ENCODE data around the gene RAB21.

Gene RAB21

GRCh38 chr12:71771069-71771468, 16.4 kb downstream of the RAB21 start:
- Histone ChIP-seq H3K9ac (ENCODE audit: low read length) (no peak overlapping the region), H3K4me1 (ENCODE audit: control insufficient read depth, low read depth, low read length) (no peaks in the 10 kb centered on the region), H2BK120ac (ENCODE audit: low read depth, low read length) (no peak overlapping the region), H3K79me1 (ENCODE audit: low read length) (peaks cover 11% of the 10 kb centered on the region), H3K23ac (ENCODE audit: low read length) (no peak overlapping the region), H3K56ac (ENCODE audit: low read length) (no peak overlapping the region), H2BK15ac (replicated peaks; ENCODE audit: low read depth) (no peak overlapping the region), H3K36me3 (ENCODE audit: control insufficient read depth, insufficient read depth, low read length) (no peaks in the 10 kb centered on the region), H3K79me2 (ENCODE audit: control insufficient read depth, insufficient read depth, low read length) (peaks cover 17% of the 10 kb centered on the region), H3K27ac (ENCODE audit: low read depth, low read length) (no peak overlapping the region), H3K18ac (ENCODE audit: low read length) (no peak overlapping the region), H4K8ac (ENCODE audit: low read depth, low read length) (no peak overlapping the region), H2BK5ac (ENCODE audit: low read length) (no peak overlapping the region), H2AK5ac (ENCODE audit: low read length) (no peak overlapping the region), H4K5ac (ENCODE audit: low read length) (no peak overlapping the region), H3K4me3 (ENCODE audit: low read length) (no peak overlapping the region), H3K4ac (ENCODE audit: low read depth, low read length) (no peak overlapping the region), H3K4me2 (ENCODE audit: low read length) (no peak overlapping the region), H3K27me3 (ENCODE audit: insufficient read depth, low read length, poor library complexity) (no peaks in the 10 kb centered on the region)
- WGBS (ENCODE audit: extremely low coverage, insufficient coverage, low lambda C conversion rate): no CpG with 5 or more reads among the region's 2 CpGs
- DNase-seq: no peak

DNA sequence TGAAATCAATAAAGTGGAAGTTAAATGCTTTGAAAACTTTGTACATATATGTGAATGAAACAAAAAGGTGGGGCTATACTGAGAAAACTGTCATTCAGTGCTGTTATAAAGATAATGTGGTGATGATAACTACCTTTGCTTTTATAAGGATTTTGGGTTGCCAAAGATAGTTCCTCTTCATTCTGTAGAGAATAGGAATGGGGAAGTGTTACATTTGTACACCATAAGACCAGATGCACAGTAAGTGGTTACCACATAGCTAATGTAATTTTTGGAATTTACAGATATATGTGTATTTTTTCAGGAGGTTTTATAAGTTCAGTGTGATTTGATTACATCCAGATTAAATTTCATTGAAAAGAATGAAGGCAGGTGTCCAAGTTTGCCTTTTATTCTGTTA, 18.1 kb downstream of the RAB21 start:
- Histone ChIP-seq H2BK5ac (ENCODE audit: low read length) (no peak overlapping the region), H3K4ac (ENCODE audit: low read depth, low read length) (no peak overlapping the region)

DNA sequence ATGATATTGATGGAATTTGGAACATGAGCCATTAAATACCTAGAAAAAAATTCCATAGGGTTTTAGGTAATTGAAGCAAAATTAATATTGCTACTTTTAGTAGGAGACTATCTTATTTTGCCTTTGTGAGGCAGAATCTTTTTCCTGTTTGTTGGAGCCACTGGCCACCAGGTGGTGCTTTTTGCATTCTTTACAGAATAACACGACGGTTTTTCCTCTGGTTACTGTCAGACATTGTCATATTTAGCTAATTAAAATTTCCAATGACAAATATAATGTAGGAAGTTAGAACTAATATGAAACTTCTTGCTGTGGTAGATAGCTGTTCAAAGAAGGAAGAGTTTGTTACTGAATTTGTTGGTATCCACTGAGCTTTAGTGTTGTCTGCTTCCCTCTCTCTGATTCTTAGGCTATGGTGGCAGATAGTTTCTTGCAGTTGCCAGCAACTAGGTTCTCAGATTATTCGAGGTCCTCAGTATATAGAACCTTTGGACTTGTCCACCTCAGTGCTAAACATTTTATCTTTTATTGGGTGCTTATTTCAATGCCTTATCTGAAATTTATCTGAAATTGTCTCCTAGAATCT, 25.7 kb downstream of the RAB21 start:
- Histone ChIP-seq H3K4me3 (ENCODE audit: low read length) (no peak overlapping the region), H3K27me3 (ENCODE audit: insufficient read depth, low read length, poor library complexity) (no peaks in the 10 kb centered on the region), H3K56ac (ENCODE audit: low read length) (no peak overlapping the region), H2AK5ac (ENCODE audit: low read length) (no peak overlapping the region), H3K4me2 (ENCODE audit: low read length) (no peak overlapping the region), H4K8ac (ENCODE audit: low read depth, low read length) (no peak overlapping the region), H3K36me3 (ENCODE audit: control insufficient read depth, insufficient read depth, low read length) (no peaks in the 10 kb centered on the region), H3K4me1 (ENCODE audit: control insufficient read depth, low read depth, low read length) (no peaks in the 10 kb centered on the region), H3K9ac (ENCODE audit: low read length) (no peak overlapping the region), H3K23ac (ENCODE audit: low read length) (no peak overlapping the region), H2BK120ac (ENCODE audit: low read depth, low read length) (no peak overlapping the region), H2BK15ac (replicated peaks; ENCODE audit: low read depth) (no peak overlapping the region), H3K79me2 (ENCODE audit: control insufficient read depth, insufficient read depth, low read length) (no peaks in the 10 kb centered on the region), H3K18ac (ENCODE audit: low read length) (no peak overlapping the region), H4K5ac (ENCODE audit: low read length) (no peak overlapping the region), H3K79me1 (ENCODE audit: low read length) (no peaks in the 10 kb centered on the region), H2BK5ac (ENCODE audit: low read length) (no peak overlapping the region), H3K4ac (ENCODE audit: low read depth, low read length) (no peak overlapping the region), H3K27ac (ENCODE audit: low read depth, low read length) (no peak overlapping the region)
- no CpG with 5 or more reads among the region's 3 CpGs for WGBS (ENCODE audit: extremely low coverage, insufficient coverage, low lambda C conversion rate)
- DNase-seq: peak; percentile 43

More for the DNA sequence above, 18.1 kb downstream of the RAB21 start:
- no peak overlapping the region for H3K27ac ChIP-seq (ENCODE audit: low read depth, low read length)
- no peaks in the 10 kb centered on the region for H3K36me3 ChIP-seq (ENCODE audit: control insufficient read depth, insufficient read depth, low read length)
- no peaks in the 10 kb centered on the region for H3K4me1 ChIP-seq (ENCODE audit: control insufficient read depth, low read depth, low read length)
- H3K4me3 ChIP-seq (ENCODE audit: low read length): no peak overlapping the region
- no peak for DNase-seq
- H3K27me3 ChIP-seq (ENCODE audit: insufficient read depth, low read length, poor library complexity): no peaks in the 10 kb centered on the region
- no peak overlapping the region for H4K5ac ChIP-seq (ENCODE audit: low read length)
- H3K79me1 ChIP-seq (ENCODE audit: low read length): peaks cover 8% of the 10 kb centered on the region
- H3K56ac ChIP-seq (ENCODE audit: low read length): no peak overlapping the region
- no peak overlapping the region for H2AK5ac ChIP-seq (ENCODE audit: low read length)
- H2BK120ac ChIP-seq (ENCODE audit: low read depth, low read length): no peak overlapping the region
- H3K23ac ChIP-seq (ENCODE audit: low read length): no peak overlapping the region
- peaks cover 5% of the 10 kb centered on the region for H3K79me2 ChIP-seq (ENCODE audit: control insufficient read depth, insufficient read depth, low read length)
- no peak overlapping the region for H3K18ac ChIP-seq (ENCODE audit: low read length)
- H2BK15ac ChIP-seq (replicated peaks; ENCODE audit: low read depth): no peak overlapping the region
- no peak overlapping the region for H3K4me2 ChIP-seq (ENCODE audit: low read length)
- H3K9ac ChIP-seq (ENCODE audit: low read length): no peak overlapping the region
- H4K8ac ChIP-seq (ENCODE audit: low read depth, low read length): no peak overlapping the region

DNA sequence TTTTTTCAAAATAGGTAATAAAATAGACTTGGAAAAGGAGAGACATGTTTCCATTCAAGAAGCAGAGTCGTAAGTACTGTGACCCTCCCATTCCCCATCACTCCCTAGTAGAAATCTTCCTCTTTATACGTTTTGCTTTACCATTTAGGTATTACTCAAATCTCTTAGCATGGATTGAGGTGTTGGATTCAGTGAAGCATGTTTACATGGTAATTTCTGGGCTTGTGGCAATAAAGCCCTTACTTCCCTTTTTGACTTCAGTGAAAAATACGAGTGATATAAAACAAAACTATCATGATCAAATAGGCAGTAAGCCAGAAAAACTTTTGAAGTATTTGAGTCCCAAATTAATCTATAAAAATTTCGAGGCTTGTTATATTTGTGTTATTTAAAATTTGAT, 27.4 kb downstream of the RAB21 start:
- 100% methylated on average over 1 of the region's 4 CpGs for WGBS (ENCODE audit: extremely low coverage, insufficient coverage, low lambda C conversion rate)
- Histone ChIP-seq H3K9ac (ENCODE audit: low read length) (no peak overlapping the region), H3K79me1 (ENCODE audit: low read length) (no peaks in the 10 kb centered on the region), H4K8ac (ENCODE audit: low read depth, low read length) (no peak overlapping the region), H3K4me1 (ENCODE audit: control insufficient read depth, low read depth, low read length) (no peaks in the 10 kb centered on the region), H2BK120ac (ENCODE audit: low read depth, low read length) (no peak overlapping the region), H3K79me2 (ENCODE audit: control insufficient read depth, insufficient read depth, low read length) (no peaks in the 10 kb centered on the region), H2BK5ac (ENCODE audit: low read length) (no peak overlapping the region), H3K4me2 (ENCODE audit: low read length) (no peak overlapping the region), H3K27me3 (ENCODE audit: insufficient read depth, low read length, poor library complexity) (no peaks in the 10 kb centered on the region), H2BK15ac (replicated peaks; ENCODE audit: low read depth) (no peak overlapping the region), H3K4me3 (ENCODE audit: low read length) (no peak overlapping the region), H3K36me3 (ENCODE audit: control insufficient read depth, insufficient read depth, low read length) (no peaks in the 10 kb centered on the region), H3K23ac (ENCODE audit: low read length) (no peak overlapping the region), H3K56ac (ENCODE audit: low read length) (no peak overlapping the region), H3K18ac (ENCODE audit: low read length) (no peak overlapping the region), H3K27ac (ENCODE audit: low read depth, low read length) (no peak overlapping the region), H3K4ac (ENCODE audit: low read depth, low read length) (no peak overlapping the region), H4K5ac (ENCODE audit: low read length) (no peak overlapping the region), H2AK5ac (ENCODE audit: low read length) (no peak overlapping the region)
- no peak for DNase-seq

GRCh38 chr12:71786829-71787228, 32.2 kb downstream of the RAB21 start:
- Histone ChIP-seq H2AK5ac (ENCODE audit: low read length) (no peak overlapping the region), H3K79me2 (ENCODE audit: control insufficient read depth, insufficient read depth, low read length) (no peaks in the 10 kb centered on the region), H3K79me1 (ENCODE audit: low read length) (no peaks in the 10 kb centered on the region), H3K27ac (ENCODE audit: low read depth, low read length) (no peak overlapping the region), H2BK15ac (replicated peaks; ENCODE audit: low read depth) (no peak overlapping the region), H3K4me2 (ENCODE audit: low read length) (no peak overlapping the region), H3K4ac (ENCODE audit: low read depth, low read length) (no peak overlapping the region), H3K36me3 (ENCODE audit: control insufficient read depth, insufficient read depth, low read length) (no peaks in the 10 kb centered on the region), H3K18ac (ENCODE audit: low read length) (no peak overlapping the region), H3K23ac (ENCODE audit: low read length) (no peak overlapping the region), H3K27me3 (ENCODE audit: insufficient read depth, low read length, poor library complexity) (no peaks in the 10 kb centered on the region), H2BK120ac (ENCODE audit: low read depth, low read length) (no peak overlapping the region), H3K4me1 (ENCODE audit: control insufficient read depth, low read depth, low read length) (no peaks in the 10 kb centered on the region), H4K5ac (ENCODE audit: low read length) (no peak overlapping the region), H3K56ac (ENCODE audit: low read length) (no peak overlapping the region), H4K8ac (ENCODE audit: low read depth, low read length) (no peak overlapping the region), H3K9ac (ENCODE audit: low read length) (no peak overlapping the region), H3K4me3 (ENCODE audit: low read length) (no peak overlapping the region), H2BK5ac (ENCODE audit: low read length) (no peak overlapping the region)
- no CpG with 5 or more reads among the region's 1 CpG for WGBS (ENCODE audit: extremely low coverage, insufficient coverage, low lambda C conversion rate)
- DNase-seq: no peak

- no peak for DNase-seq
- H2BK120ac ChIP-seq (ENCODE audit: low read depth, low read length): no peak overlapping the region
- WGBS (ENCODE audit: extremely low coverage, insufficient coverage, low lambda C conversion rate): no CpG with 5 or more reads among the region's 1 CpG
- no peaks in the 10 kb centered on the region for H3K27me3 ChIP-seq (ENCODE audit: insufficient read depth, low read length, poor library complexity)
- no peak overlapping the region for H2BK15ac ChIP-seq (replicated peaks; ENCODE audit: low read depth)
- no peak overlapping the region for H4K5ac ChIP-seq (ENCODE audit: low read length)
- no peak overlapping the region for H3K4me3 ChIP-seq (ENCODE audit: low read length)
- no peaks in the 10 kb centered on the region for H3K79me2 ChIP-seq (ENCODE audit: control insufficient read depth, insufficient read depth, low read length)
- no peak overlapping the region for H3K9ac ChIP-seq (ENCODE audit: low read length)
- H3K56ac ChIP-seq (ENCODE audit: low read length): no peak overlapping the region
- no peaks in the 10 kb centered on the region for H3K36me3 ChIP-seq (ENCODE audit: control insufficient read depth, insufficient read depth, low read length)
- H2AK5ac ChIP-seq (ENCODE audit: low read length): no peak overlapping the region
- no peak overlapping the region for H3K4ac ChIP-seq (ENCODE audit: low read depth, low read length)
- no peak overlapping the region for H4K8ac ChIP-seq (ENCODE audit: low read depth, low read length)
- no peak overlapping the region for H3K27ac ChIP-seq (ENCODE audit: low read depth, low read length)
- H3K4me1 ChIP-seq (ENCODE audit: control insufficient read depth, low read depth, low read length): no peaks in the 10 kb centered on the region
- no peaks in the 10 kb centered on the region for H3K79me1 ChIP-seq (ENCODE audit: low read length)
- no peak overlapping the region for H2BK5ac ChIP-seq (ENCODE audit: low read length)
- no peak overlapping the region for H3K18ac ChIP-seq (ENCODE audit: low read length)
- no peak overlapping the region for H3K23ac ChIP-seq (ENCODE audit: low read length)
- no peak overlapping the region for H3K4me2 ChIP-seq (ENCODE audit: low read length)
Measured at GRCh38 chr12:71787580-71787979, 32.9 kb downstream of the RAB21 start.

Data from mesendoderm (in vitro differentiated cells).